PFSK-1 (cell line): ENCODE data around the gene ZDHHC14.

Experiments used
- FOXP2 ChIP-seq: optimal IDR thresholded peaks from 2 replicates; pipeline ENCODE3; 2011; ENCODE audit warnings: borderline replicate concordance, control low read depth, inconsistent platforms; ENCODE audit not compliant: insufficient read depth; ENCODE audit errors: extremely low read length, extremely low read depth
- POLR2AphosphoS5 ChIP-seq: IDR thresholded peaks from 2 replicates; pipeline ENCODE4 v1.6.1; 2012; ENCODE audit warnings: low read depth, mild to moderate bottlenecking, control low read depth, low read length, moderate library complexity

DNA sequence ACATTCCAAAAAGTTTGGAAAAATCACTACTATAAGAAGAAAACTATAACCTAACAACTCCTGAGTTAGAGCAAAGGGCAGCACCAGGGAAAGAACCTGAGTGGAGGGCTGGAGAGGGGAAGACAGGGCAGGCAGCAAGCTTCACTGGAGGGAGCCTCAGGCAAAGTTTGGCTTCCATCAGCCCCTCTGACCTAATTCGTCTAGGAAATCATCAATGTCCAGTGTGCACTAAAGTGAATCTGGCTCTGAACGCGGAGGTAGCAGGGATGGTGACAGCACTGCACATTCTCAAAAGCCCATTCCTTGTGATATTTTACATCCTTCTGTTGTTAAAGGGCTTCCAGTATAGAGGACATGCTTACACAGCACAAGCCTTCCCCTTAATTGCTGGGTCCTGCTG is 87.1 kb downstream of the ZDHHC14 start:
- no peak for TF ChIP-seq FOXP2
- TF ChIP-seq POLR2AphosphoS5: no peak
